Neural cell (in vitro differentiated cells): ENCODE measurements around the gene UBE4B.

Experiments used
- POLR2AphosphoS5 ChIP-seq: IDR thresholded peaks from 2 replicates; pipeline ENCODE4 v1.6.1; 2012
- RAD21 ChIP-seq: fragments of 450-650 bp; conservative IDR thresholded peaks from 2 replicates; pipeline ENCODE4 v1.6.1; 2014; ENCODE audit warnings: antibody characterized with exemption, mild to moderate bottlenecking, moderate library complexity
- SMC3 ChIP-seq: fragments of 450-650 bp; conservative IDR thresholded peaks from 2 replicates; pipeline ENCODE4 v1.6.1; 2014; ENCODE audit warnings: antibody characterized with exemption, mild to moderate bottlenecking, moderate library complexity; ENCODE audit not compliant: poor library complexity
- TAF1 ChIP-seq: IDR thresholded peaks from 2 replicates; pipeline ENCODE4 v1.6.1; 2012; ENCODE audit warnings: low read depth
- TF ChIP-seq, protein P1 (sequence below): IDR thresholded peaks from 2 replicates; pipeline ENCODE4 v1.6.1; 2012; ENCODE audit warnings: borderline replicate concordance
- TF ChIP-seq, protein P2 (sequence below): fragments of 450-650 bp; IDR thresholded peaks from 2 replicates; pipeline ENCODE4 v1.5.1; 2014; ENCODE audit warnings: antibody characterized with exemption, mild to moderate bottlenecking, moderate library complexity; ENCODE audit not compliant: poor library complexity, severe bottlenecking

DNA sequence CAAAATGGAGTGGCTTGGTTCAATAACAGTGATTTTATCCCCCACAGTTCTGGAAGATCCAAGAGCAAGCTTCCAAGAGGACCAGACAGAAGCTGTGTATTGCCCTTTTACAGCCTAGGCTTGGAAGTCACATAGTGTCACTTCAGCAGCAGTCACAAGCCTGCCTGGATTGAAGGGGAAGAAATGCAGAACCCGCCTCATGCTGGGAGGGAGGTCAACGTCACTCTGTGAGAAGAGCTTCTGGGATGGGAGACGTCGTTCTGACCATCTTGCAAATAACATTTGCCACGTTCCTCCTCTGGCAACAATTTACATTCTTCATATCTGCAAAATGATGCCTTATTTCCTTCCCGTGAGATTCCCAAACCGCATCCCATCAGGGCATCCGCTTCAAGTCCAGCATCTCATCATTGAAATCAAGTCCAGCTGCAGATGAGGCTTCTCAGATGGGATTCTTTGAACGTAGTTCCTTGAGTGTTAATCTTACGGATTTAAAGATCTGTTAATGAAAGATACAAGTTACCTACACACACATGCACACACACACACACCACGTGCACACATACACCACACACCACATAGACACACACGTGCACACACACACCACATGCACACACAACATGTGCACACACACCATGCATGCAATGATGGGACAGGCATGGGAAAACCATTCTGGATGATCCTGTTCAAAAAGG is 153.7 kb downstream of the UBE4B start:
- TF ChIP-seq, protein P1, sequence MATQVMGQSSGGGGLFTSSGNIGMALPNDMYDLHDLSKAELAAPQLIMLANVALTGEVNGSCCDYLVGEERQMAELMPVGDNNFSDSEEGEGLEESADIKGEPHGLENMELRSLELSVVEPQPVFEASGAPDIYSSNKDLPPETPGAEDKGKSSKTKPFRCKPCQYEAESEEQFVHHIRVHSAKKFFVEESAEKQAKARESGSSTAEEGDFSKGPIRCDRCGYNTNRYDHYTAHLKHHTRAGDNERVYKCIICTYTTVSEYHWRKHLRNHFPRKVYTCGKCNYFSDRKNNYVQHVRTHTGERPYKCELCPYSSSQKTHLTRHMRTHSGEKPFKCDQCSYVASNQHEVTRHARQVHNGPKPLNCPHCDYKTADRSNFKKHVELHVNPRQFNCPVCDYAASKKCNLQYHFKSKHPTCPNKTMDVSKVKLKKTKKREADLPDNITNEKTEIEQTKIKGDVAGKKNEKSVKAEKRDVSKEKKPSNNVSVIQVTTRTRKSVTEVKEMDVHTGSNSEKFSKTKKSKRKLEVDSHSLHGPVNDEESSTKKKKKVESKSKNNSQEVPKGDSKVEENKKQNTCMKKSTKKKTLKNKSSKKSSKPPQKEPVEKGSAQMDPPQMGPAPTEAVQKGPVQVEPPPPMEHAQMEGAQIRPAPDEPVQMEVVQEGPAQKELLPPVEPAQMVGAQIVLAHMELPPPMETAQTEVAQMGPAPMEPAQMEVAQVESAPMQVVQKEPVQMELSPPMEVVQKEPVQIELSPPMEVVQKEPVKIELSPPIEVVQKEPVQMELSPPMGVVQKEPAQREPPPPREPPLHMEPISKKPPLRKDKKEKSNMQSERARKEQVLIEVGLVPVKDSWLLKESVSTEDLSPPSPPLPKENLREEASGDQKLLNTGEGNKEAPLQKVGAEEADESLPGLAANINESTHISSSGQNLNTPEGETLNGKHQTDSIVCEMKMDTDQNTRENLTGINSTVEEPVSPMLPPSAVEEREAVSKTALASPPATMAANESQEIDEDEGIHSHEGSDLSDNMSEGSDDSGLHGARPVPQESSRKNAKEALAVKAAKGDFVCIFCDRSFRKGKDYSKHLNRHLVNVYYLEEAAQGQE = no peak
- TF ChIP-seq, protein P2, sequence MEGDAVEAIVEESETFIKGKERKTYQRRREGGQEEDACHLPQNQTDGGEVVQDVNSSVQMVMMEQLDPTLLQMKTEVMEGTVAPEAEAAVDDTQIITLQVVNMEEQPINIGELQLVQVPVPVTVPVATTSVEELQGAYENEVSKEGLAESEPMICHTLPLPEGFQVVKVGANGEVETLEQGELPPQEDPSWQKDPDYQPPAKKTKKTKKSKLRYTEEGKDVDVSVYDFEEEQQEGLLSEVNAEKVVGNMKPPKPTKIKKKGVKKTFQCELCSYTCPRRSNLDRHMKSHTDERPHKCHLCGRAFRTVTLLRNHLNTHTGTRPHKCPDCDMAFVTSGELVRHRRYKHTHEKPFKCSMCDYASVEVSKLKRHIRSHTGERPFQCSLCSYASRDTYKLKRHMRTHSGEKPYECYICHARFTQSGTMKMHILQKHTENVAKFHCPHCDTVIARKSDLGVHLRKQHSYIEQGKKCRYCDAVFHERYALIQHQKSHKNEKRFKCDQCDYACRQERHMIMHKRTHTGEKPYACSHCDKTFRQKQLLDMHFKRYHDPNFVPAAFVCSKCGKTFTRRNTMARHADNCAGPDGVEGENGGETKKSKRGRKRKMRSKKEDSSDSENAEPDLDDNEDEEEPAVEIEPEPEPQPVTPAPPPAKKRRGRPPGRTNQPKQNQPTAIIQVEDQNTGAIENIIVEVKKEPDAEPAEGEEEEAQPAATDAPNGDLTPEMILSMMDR = no peak
- TF ChIP-seq POLR2AphosphoS5 (no peak), RAD21 (no peak), TAF1 (no peak), SMC3 (no peak)
